Measurements from ENCODE around the gene HEATR9.
"Not testable (repeated sequence)": the region's sequence is repeated elsewhere in the genome, so short reads cannot be mapped to it uniquely, and the experiment has no call there.

HEATR9 gene

GRCh38 chr17:35900280-35900679 lies 31.6 kb upstream of the HEATR9 start (continued):
- TF ChIP-seq PATZ1 (CRISPR knock-in tag; IDR thresholded peaks at IDR 0.05; ENCODE audit: borderline replicate concordance) (no peak), CREB5 (CRISPR knock-in tag; IDR thresholded peaks at IDR 0.05; ENCODE audit: low read depth) (no peak), CSRNP3 (CRISPR knock-in tag; IDR thresholded peaks at IDR 0.05) (no peak), SNAI2 (CRISPR knock-in tag; IDR thresholded peaks at IDR 0.05) (no peak)

GRCh38 chr17:35898283-35899070 lies 29.8 kb upstream of the HEATR9 start:
- TF ChIP-seq ZFP30 (CRISPR knock-in tag; IDR thresholded peaks at IDR 0.05) (no peak), ISL1 (CRISPR knock-in tag; IDR thresholded peaks at IDR 0.05) (no peak), ZC3H10 (CRISPR knock-in tag; IDR thresholded peaks at IDR 0.05) (no peak), SNAI2 (CRISPR knock-in tag; IDR thresholded peaks at IDR 0.05) (no peak), CREB5 (CRISPR knock-in tag; IDR thresholded peaks at IDR 0.05; ENCODE audit: low read depth) (no peak)
- ATAC-seq, result peak; percentile 64

- ATAC-seq, result not testable (repeated sequence)
Observed at GRCh38 chr17:35897772-35898171, 29.1 kb upstream of the HEATR9 start.

GRCh38 chr17:35895636-35896587 lies 27.2 kb upstream of the HEATR9 start:
- TF ChIP-seq OSR1 (CRISPR knock-in tag; IDR thresholded peaks at IDR 0.05) (no peak), TOX (CRISPR knock-in tag; IDR thresholded peaks at IDR 0.05; ENCODE audit: borderline replicate concordance) (no peak), TCF4 (CRISPR knock-in tag; IDR thresholded peaks at IDR 0.05; ENCODE audit: borderline replicate concordance) (no peak), ZFP30 (CRISPR knock-in tag; IDR thresholded peaks at IDR 0.05) (no peak), ESRRG (CRISPR knock-in tag; IDR thresholded peaks at IDR 0.05) (no peak), CSRNP3 (CRISPR knock-in tag; IDR thresholded peaks at IDR 0.05) (no peak), ZNF70 (CRISPR knock-in tag; IDR thresholded peaks at IDR 0.05) (no peak), ZNF565 (CRISPR knock-in tag; conservative IDR thresholded peaks at IDR 0.05; ENCODE audit: low read depth) (no peak), PATZ1 (CRISPR knock-in tag; IDR thresholded peaks at IDR 0.05; ENCODE audit: borderline replicate concordance) (no peak), CREB5 (CRISPR knock-in tag; IDR thresholded peaks at IDR 0.05; ENCODE audit: low read depth) (no peak), SNAI2 (CRISPR knock-in tag; IDR thresholded peaks at IDR 0.05) (no peak), GLIS3 (CRISPR knock-in tag; IDR thresholded peaks at IDR 0.05) (no peak)
- no peak for ATAC-seq
